Adipocyte (in vitro differentiated cells): ENCODE data around the gene POU3F3.

Experiments
- DNase-seq: peaks from one replicate; pipeline ENCODE4 v3.0.0-alpha.2; 2015; ENCODE audit warnings: low read depth
- H3K27me3 ChIP-seq: replicated peaks from 2 replicates; pipeline ENCODE4 v1.7.0; 2013; ENCODE audit warnings: mild to moderate bottlenecking, low read length, moderate library complexity; ENCODE audit not compliant: control insufficient read depth, insufficient read depth
- H3K36me3 ChIP-seq: 2 replicates; pipeline ENCODE4 v1.7.0; 2013; ENCODE audit warnings: low read length, mild to moderate bottlenecking, moderate library complexity; ENCODE audit not compliant: control insufficient read depth, insufficient read depth, severe bottlenecking
- H3K4me1 ChIP-seq: 2 replicates; pipeline ENCODE4 v1.7.0; 2013; ENCODE audit warnings: mild to moderate bottlenecking, low read length, moderate library complexity; ENCODE audit not compliant: control insufficient read depth, insufficient read depth
- H3K4me3 ChIP-seq: 2 replicates; pipeline ENCODE4 v1.7.0; 2013; ENCODE audit warnings: mild to moderate bottlenecking, low read length, moderate library complexity
- H3K9ac ChIP-seq: 2 replicates; pipeline ENCODE4 v1.7.0; 2013; ENCODE audit warnings: mild to moderate bottlenecking, low read length, moderate library complexity
- H3K9me3 ChIP-seq: 2 replicates; pipeline ENCODE4 v1.7.0; 2013; ENCODE audit warnings: mild to moderate bottlenecking, low read length, moderate library complexity; ENCODE audit not compliant: control insufficient read depth

POU3F3 gene

DNA sequence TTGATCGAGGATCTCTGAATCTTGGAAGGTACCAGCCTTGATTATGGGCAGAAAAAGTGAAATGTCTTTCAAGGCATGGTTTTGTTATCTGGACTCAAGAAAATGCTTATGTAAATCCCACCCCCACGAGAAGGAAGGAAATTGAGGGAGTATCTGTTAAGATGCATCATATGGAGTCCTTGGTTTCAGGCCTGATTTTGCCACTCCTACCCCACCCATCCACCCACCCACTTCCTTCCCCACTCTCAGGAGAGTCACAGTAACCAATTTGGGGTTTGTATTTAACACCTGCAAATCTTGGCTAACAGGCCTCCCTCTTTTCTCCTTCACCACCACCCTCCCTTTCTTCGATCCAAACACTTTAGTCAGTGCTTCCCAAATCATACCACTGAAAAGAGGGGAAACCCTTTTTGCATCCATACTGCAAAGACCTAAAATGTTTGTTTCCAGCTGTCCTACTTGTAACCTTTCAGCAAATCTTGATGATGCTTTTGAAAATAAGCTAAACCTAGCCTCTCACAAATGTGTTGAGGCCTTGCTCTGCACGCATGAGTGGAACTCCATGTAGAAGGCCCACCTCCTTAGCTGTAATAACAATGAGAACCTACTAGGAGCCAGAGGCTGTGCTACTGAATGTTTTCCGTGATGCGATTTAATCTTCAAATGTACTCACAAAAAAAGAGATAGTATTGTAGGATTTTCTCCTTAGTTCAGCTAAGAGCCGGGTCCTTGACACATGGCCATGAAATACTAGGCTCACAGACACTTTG lies 34.8 kb downstream of the POU3F3 start:
- no peak overlapping the region for H3K9ac ChIP-seq
- H3K4me1 ChIP-seq = no peaks in the 10 kb centered on the region
- peaks cover 6% of the 10 kb centered on the region for H3K27me3 ChIP-seq
- DNase-seq = no peak
- no peak overlapping the region for H3K4me3 ChIP-seq
- no peaks in the 10 kb centered on the region for H3K9me3 ChIP-seq
- no peaks in the 10 kb centered on the region for H3K36me3 ChIP-seq

DNA sequence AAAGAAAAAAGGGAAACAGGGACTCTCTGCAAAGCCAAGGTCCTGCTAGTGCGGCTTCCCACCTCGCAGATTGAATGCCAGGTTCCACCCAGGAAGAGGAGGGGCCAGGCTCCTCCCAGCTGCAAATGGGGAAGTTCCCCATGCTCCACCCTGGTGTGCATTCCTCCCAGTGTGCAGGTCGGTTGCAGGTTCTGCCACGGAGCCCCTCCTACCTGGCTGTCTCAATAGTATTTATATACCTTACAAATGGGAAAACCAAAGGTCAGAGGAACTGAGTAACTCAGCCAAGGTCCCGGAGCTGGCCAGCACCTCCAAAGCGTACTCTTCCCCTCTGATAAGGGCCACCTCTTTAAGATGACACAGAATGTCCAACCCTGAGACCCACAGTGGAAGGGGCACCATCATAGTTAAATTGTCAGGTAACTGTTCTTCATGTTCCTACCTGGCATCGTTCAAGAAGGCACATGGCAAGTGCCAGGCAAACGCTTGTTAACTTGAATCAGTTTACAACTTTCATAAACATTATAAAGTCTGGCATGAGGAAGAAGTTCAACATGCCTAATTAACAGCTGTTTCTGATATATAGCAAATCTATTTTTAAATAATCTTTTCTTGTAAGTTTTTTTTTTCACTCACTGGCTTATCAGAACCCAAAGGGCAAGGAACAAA lies 35.5 kb downstream of the POU3F3 start:
- Histone ChIP-seq H3K4me3 (no peak overlapping the region), H3K27me3 (peaks cover 5% of the 10 kb centered on the region), H3K4me1 (no peaks in the 10 kb centered on the region), H3K36me3 (no peaks in the 10 kb centered on the region), H3K9me3 (peaks cover 6% of the 10 kb centered on the region), H3K9ac (no peak overlapping the region)
- DNase-seq = no peak

DNA sequence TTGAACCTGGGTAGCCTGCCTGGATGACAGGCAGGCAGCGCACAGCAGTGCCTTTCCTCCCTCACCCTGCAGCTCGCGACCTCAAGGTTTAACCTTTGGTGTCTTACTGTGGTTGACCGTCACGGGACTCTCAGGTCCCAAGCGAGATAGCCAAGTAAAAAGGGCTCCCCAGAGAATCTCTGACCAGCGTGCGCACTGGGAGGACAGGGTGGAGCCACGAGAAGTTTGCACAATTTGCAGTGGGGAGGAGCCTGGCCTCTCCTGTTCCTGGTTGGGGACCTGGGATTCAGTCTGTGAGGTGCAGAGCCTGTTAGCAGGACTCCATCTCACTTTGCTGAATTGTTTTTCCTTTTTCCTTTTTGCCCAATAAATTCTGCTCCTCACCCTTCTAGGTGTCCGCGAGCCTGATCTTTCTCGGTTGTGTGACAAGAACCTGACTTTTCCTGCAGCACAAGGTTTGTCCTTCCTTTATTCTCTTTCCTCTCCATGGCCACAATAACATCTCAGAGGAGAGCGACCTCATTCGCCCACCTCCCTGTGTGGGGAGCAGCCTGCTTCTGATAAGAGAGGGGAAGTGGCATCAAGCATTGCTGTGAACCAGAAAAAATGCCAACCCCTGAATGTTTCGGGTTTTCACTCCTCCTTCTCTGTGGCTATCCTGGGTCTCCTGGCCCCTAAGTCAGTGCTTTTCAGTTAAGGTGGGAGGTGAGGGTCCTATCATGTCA lies 36.2 kb downstream of the POU3F3 start:
- peaks cover 10% of the 10 kb centered on the region for H3K9me3 ChIP-seq
- H3K27me3 ChIP-seq = no peaks in the 10 kb centered on the region
- no peak overlapping the region for H3K9ac ChIP-seq
- DNase-seq = no peak
- no peak overlapping the region for H3K4me3 ChIP-seq
- no peaks in the 10 kb centered on the region for H3K4me1 ChIP-seq
- H3K36me3 ChIP-seq = no peaks in the 10 kb centered on the region

DNA sequence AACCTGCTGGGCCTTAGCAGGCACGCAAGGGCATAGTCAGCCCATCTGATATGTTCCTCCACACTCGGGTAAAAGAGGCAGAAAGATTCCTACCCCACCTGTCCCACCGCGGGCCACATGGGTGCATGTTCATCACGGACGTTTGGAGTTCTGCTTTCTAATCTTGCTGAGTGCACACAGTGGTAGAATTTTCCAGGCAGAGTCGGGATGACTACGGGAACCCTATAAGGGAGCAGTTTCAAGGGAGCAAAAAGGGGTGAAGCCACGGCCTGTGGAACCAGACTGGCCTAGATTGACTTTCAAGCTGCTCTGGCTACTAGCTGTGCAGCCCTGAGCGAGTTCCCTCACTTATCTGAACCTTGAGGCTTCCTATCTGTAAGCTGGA lies 36.8 kb downstream of the POU3F3 start:
- Histone ChIP-seq H3K4me1 (no peaks in the 10 kb centered on the region), H3K9me3 (peaks cover 13% of the 10 kb centered on the region), H3K9ac (no peak overlapping the region), H3K4me3 (no peak overlapping the region), H3K36me3 (no peaks in the 10 kb centered on the region), H3K27me3 (no peaks in the 10 kb centered on the region)
- DNase-seq = no peak

DNA sequence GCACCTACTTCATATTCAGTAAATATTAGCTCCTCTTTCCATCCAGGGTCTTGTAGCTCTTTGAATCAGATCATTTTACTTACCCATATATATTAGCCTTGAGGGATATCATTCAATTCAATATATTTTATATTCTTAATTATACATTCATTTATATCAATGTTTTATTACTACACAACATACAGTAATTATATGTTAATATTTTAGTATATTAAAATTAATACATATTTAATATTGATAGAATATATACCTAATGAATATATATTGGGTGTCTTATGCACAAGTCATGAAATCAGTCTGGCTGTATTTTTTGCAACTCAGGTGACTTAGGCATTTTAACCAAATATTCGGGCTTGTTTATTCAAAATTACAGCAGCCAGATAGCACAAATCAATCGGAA lies 37.2 kb downstream of the POU3F3 start:
- H3K9ac ChIP-seq = no peak overlapping the region
- H3K4me3 ChIP-seq = no peak overlapping the region
- no peaks in the 10 kb centered on the region for H3K4me1 ChIP-seq
- no peaks in the 10 kb centered on the region for H3K27me3 ChIP-seq
- no peak for DNase-seq
- peaks cover 18% of the 10 kb centered on the region for H3K9me3 ChIP-seq
- no peaks in the 10 kb centered on the region for H3K36me3 ChIP-seq

DNA sequence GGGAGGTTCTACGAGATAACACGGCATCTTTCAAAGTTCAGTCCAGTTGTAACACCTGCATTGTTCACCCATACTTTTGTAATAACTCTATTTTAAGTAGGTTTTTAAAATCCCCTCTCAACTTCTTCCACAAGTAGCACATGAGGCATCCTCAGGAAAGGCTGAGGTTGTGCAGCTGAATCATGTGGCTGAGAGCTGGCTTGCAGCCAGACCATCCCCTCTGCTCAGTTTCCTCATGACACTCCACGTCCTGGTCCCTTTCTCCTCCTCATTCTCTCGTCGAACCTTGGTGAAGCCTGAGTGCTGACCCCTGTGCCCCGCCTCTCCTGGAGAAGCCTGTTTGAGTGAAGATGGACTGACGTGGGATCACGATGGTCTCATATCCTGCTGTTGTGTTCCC lies 42.5 kb downstream of the POU3F3 start:
- Histone ChIP-seq H3K36me3 (no peaks in the 10 kb centered on the region), H3K9ac (no peak overlapping the region), H3K4me1 (peaks cover 10% of the 10 kb centered on the region), H3K9me3 (peaks cover 22% of the 10 kb centered on the region), H3K27me3 (no peaks in the 10 kb centered on the region), H3K4me3 (peak overlapping the region; percentile 8)
- DNase-seq = no peak

DNA sequence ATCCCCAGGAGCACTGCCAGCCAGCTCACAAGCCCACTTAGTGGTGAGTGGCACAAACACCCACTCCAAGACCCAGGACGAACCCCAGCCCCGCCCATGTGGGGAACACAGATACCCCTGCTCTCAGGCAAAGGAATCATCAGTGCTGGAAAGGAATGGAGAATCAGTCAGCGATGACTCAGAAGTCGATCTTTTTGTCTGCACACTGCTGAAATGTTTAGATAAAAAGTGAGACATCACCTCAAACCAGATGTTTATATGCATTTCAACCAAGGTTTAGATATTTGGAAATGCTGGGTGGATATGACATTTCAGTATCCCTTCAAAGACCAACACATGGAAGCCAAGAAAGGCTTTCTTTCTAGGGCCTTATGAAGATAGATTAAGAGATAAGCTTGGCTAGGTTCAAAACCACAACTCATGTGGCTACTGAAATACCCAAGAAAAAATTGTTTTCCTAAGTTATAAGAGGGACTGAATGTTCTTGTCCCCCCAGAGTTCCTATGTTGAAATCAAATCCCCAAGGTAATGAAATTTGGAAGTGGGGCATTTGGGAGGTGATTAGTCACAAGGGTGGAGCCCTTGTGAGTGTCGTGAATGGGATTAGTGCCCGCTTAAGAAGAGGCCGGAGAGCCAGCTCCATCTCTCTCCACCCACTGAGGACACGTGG lies 43.7 kb downstream of the POU3F3 start:
- Histone ChIP-seq H3K27me3 (no peaks in the 10 kb centered on the region), H3K4me3 (peak overlapping the region; percentile 9), H3K4me1 (peaks cover 10% of the 10 kb centered on the region), H3K9ac (no peak overlapping the region), H3K36me3 (no peaks in the 10 kb centered on the region), H3K9me3 (peaks cover 22% of the 10 kb centered on the region)
- DNase-seq = no peak

DNA sequence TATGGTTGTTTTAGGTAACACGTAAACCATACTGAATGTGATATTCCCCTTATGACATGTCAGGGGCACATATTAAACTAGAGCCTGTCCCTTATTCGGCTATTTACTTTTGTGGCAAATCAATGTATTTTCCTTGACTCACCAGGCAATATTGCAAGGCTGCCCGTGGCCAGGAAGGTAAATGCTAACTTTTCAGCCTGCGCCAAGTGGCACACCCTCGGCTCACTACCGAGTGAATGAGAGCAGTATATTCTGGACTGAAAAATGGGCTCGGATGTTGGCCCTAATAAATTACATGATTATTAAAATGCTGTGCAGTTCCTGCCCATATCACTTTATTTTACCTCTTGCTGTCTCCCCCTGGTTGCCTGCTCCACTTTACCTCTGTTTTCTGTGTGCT lies 46.7 kb downstream of the POU3F3 start:
- no peaks in the 10 kb centered on the region for H3K36me3 ChIP-seq
- H3K9ac ChIP-seq = no peak overlapping the region
- no peak overlapping the region for H3K4me3 ChIP-seq
- no peak for DNase-seq
- peaks cover 10% of the 10 kb centered on the region for H3K9me3 ChIP-seq
- no peaks in the 10 kb centered on the region for H3K27me3 ChIP-seq
- H3K4me1 ChIP-seq = peaks cover 10% of the 10 kb centered on the region

DNA sequence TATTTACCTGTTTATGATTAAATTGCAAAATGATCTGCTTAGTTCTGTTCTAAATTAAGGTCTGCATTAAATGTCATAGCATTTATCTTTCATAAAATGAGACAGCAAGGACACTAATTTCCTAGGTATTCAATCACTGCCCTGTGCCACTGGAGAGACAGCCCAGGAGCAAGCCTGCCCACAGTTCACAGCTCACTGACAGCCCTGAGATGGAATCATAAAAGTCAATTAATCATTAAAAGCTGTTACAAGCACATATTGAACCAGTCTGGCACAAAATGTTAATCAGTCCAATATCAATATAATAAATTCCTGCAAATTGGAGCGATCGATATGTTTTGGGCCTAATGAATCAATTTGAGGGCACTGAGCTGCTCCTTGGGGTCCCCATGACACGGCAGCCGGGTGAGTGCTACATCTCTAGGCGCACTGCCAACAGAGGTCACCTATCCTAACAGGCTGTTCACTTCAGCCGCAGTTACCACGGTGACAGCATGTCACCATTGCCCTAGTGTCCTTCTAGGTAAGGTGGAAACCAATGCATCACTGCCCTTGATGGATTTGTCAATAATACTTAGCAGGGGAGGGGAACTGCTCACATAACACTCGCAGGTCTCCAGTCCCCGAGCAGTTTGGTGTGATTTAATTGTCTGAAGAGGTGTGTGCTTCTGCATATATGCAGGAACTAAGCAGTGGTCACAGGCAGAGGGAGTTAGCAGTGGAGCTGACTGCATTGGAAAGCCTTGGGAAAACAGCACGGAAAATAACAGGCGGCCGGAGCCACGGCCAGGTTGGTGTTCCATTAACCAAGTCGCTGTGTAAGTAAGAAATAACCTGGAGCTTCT lies 47.3 kb downstream of the POU3F3 start:
- no peak overlapping the region for H3K4me3 ChIP-seq
- H3K9ac ChIP-seq = no peak overlapping the region
- peaks cover 10% of the 10 kb centered on the region for H3K4me1 ChIP-seq
- H3K27me3 ChIP-seq = no peaks in the 10 kb centered on the region
- H3K9me3 ChIP-seq = peaks cover 3% of the 10 kb centered on the region
- no peak for DNase-seq
- no peaks in the 10 kb centered on the region for H3K36me3 ChIP-seq

DNA sequence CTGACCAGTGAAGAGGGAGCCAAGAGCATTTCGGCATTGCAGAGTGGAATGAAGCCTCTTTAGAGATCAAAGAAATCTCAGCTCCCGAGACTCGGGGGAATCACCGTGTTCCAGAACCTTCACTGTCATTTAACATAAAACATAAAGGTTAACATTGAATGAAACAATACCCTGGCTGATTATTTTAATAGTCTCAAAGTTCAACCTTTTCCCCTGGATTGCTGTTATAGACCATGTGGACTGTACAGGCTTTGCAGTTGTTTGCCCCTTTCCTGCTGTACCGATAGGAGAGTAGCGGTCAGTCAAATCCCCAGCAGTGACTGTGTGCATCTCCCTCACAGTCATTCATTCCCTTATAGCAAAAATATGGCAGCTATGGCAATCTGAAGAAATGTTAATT lies 48.4 kb downstream of the POU3F3 start:
- H3K4me3 ChIP-seq = no peak overlapping the region
- peaks cover 3% of the 10 kb centered on the region for H3K27me3 ChIP-seq
- DNase-seq = no peak
- no peaks in the 10 kb centered on the region for H3K9me3 ChIP-seq
- no peaks in the 10 kb centered on the region for H3K36me3 ChIP-seq
- no peak overlapping the region for H3K9ac ChIP-seq
- peaks cover 3% of the 10 kb centered on the region for H3K4me1 ChIP-seq
